BLaER1 (cell line): ENCODE data around the gene MLIP.

Experiments
- H3K27ac ChIP-seq: shearing (Covaris generic); formaldehyde crosslinking; 2 replicates; pipeline ENCODE4 v1.8.1; 2022
- H3K27me3 ChIP-seq: shearing (Covaris generic); formaldehyde crosslinking; 2 replicates; pipeline ENCODE4 v1.8.1; 2022
- H3K36me3 ChIP-seq: shearing (Covaris generic); formaldehyde crosslinking; 2 replicates; pipeline ENCODE4 v1.8.1; 2022
- H3K4me1 ChIP-seq: shearing (Covaris generic); formaldehyde crosslinking; 2 replicates; pipeline ENCODE4 v1.8.1; 2022
- H3K4me2 ChIP-seq: shearing (Covaris generic); formaldehyde crosslinking; 2 replicates; pipeline ENCODE4 v1.8.1; 2022
- H3K4me3 ChIP-seq: shearing (Covaris generic); formaldehyde crosslinking; 2 replicates; pipeline ENCODE4 v1.8.1; 2022
- H3K9ac ChIP-seq: shearing (Covaris generic); formaldehyde crosslinking; 2 replicates; pipeline ENCODE4 v1.8.1; 2022
- H3K9me3 ChIP-seq: shearing (Covaris generic); formaldehyde crosslinking; 2 replicates; pipeline ENCODE4 v1.8.1; 2022
- H4K20me1 ChIP-seq: shearing (Covaris generic); formaldehyde crosslinking; 2 replicates; pipeline ENCODE4 v1.8.1; 2022
- Cebpa-rat ChIP-seq: shearing (Covaris generic); IDR thresholded peaks from 2 replicates; pipeline ENCODE4 v1.8.1; 2022

Gene MLIP

DNA sequence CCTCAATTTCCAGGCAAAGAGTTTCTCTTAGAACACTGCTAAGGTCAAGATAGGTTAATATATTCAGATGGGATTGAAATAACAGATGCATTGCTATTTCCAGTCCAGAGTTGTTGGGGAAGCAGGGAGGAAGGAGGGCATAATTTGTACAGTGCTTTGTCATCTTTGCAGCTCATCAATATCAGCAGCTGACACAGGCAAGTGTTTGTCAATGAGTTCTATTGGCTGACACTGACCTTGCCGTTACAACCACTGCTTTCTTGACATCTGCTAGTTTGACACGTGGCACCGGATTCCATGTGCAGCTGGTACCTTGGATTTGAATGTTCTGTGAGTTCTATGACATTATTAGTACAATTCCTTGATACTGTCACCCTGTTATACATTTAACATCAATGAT lies 28.0 kb upstream of the MLIP start:
- H4K20me1 ChIP-seq = no peaks in the 10 kb centered on the region
- no peak overlapping the region for H3K27ac ChIP-seq
- no peaks in the 10 kb centered on the region for H3K36me3 ChIP-seq
- no peak overlapping the region for H3K9ac ChIP-seq
- no peak overlapping the region for H3K4me3 ChIP-seq
- H3K9me3 ChIP-seq = no peaks in the 10 kb centered on the region
- H3K4me1 ChIP-seq = no peaks in the 10 kb centered on the region
- TF ChIP-seq Cebpa-rat = no peak
- H3K27me3 ChIP-seq = no peaks in the 10 kb centered on the region
- no peak overlapping the region for H3K4me2 ChIP-seq

GRCh38 chr6:54084231-54084630 lies 27.0 kb upstream of the MLIP start:
- H3K4me3 ChIP-seq = no peak overlapping the region
- no peaks in the 10 kb centered on the region for H3K9me3 ChIP-seq
- no peaks in the 10 kb centered on the region for H3K4me1 ChIP-seq
- TF ChIP-seq Cebpa-rat = no peak
- no peak overlapping the region for H3K4me2 ChIP-seq
- H3K27ac ChIP-seq = no peak overlapping the region
- no peaks in the 10 kb centered on the region for H3K36me3 ChIP-seq
- no peaks in the 10 kb centered on the region for H4K20me1 ChIP-seq
- H3K9ac ChIP-seq = no peak overlapping the region
- H3K27me3 ChIP-seq = no peaks in the 10 kb centered on the region

DNA sequence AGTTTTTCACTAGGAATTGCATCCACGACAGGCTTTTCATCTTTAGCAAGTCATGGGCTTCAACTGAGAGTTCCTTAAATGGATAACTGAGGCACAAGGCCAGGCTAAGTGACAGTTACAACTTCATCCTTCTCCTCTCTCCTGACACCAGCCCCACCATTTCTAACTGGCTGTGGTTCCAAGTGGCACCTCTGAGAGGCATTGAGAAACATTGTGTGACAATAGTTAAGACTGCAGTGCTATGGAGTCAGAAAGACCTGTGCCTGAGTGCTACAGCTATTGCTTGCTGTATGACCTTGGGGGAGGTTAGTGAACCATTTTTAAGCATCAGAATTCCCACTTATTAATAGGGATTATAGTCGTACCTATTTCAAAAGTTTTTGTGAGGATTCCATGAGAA lies 26.2 kb upstream of the MLIP start:
- Histone ChIP-seq H3K4me3 (no peak overlapping the region), H3K4me2 (no peak overlapping the region), H3K27me3 (no peaks in the 10 kb centered on the region), H3K9me3 (no peaks in the 10 kb centered on the region), H3K4me1 (no peaks in the 10 kb centered on the region), H3K9ac (no peak overlapping the region), H4K20me1 (no peaks in the 10 kb centered on the region), H3K27ac (no peak overlapping the region), H3K36me3 (no peaks in the 10 kb centered on the region)
- no peak for TF ChIP-seq Cebpa-rat

DNA sequence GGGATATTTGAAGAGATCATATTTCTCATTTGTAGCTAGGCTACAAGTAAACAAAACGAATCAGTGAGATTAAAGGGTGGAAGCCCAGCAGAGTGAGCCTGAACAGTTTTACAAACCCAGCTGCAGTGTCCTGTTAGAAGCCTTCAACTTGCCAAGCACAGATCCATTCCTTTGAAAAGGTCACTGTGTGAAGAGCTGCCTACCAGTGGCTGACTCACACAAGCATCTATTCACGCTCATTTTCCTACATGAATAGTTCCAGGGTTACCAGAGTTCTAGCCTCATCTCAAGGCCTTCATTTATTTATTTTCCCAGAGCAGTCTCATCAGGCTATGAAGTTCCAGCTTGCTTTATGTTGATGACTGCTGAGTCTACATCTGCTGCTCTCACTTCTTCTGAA lies 25.7 kb upstream of the MLIP start:
- Histone ChIP-seq H3K4me2 (no peak overlapping the region), H3K4me1 (no peaks in the 10 kb centered on the region), H3K36me3 (no peaks in the 10 kb centered on the region), H3K27ac (no peak overlapping the region), H3K4me3 (no peak overlapping the region), H4K20me1 (no peaks in the 10 kb centered on the region), H3K9me3 (no peaks in the 10 kb centered on the region), H3K9ac (no peak overlapping the region), H3K27me3 (no peaks in the 10 kb centered on the region)
- TF ChIP-seq Cebpa-rat = no peak

GRCh38 chr6:54086439-54086838 lies 24.8 kb upstream of the MLIP start:
- Histone ChIP-seq H3K4me2 (no peak overlapping the region), H3K27me3 (no peaks in the 10 kb centered on the region), H3K36me3 (no peaks in the 10 kb centered on the region), H3K9me3 (no peaks in the 10 kb centered on the region), H3K27ac (no peak overlapping the region), H3K4me3 (no peak overlapping the region), H3K9ac (no peak overlapping the region), H4K20me1 (no peaks in the 10 kb centered on the region), H3K4me1 (no peaks in the 10 kb centered on the region)
- TF ChIP-seq Cebpa-rat = no peak

- H3K9me3 ChIP-seq = no peaks in the 10 kb centered on the region
- H3K9ac ChIP-seq = no peak overlapping the region
- H3K4me3 ChIP-seq = no peak overlapping the region
- H3K4me1 ChIP-seq = no peaks in the 10 kb centered on the region
- no peak overlapping the region for H3K4me2 ChIP-seq
- no peaks in the 10 kb centered on the region for H4K20me1 ChIP-seq
- no peak overlapping the region for H3K27ac ChIP-seq
- no peaks in the 10 kb centered on the region for H3K27me3 ChIP-seq
- no peak for TF ChIP-seq Cebpa-rat
- no peaks in the 10 kb centered on the region for H3K36me3 ChIP-seq
These were observed 23.5 kb upstream of the MLIP start for GRCh38 chr6:54087721-54088120.

GRCh38 chr6:54093326-54093948 lies 17.8 kb upstream of the MLIP start:
- no peak overlapping the region for H3K4me3 ChIP-seq
- no peak overlapping the region for H3K27ac ChIP-seq
- no peaks in the 10 kb centered on the region for H4K20me1 ChIP-seq
- no peaks in the 10 kb centered on the region for H3K9me3 ChIP-seq
- no peak for TF ChIP-seq Cebpa-rat
- H3K27me3 ChIP-seq = no peaks in the 10 kb centered on the region
- H3K9ac ChIP-seq = no peak overlapping the region
- no peaks in the 10 kb centered on the region for H3K4me1 ChIP-seq
- no peaks in the 10 kb centered on the region for H3K36me3 ChIP-seq
- H3K4me2 ChIP-seq = no peak overlapping the region

- no peaks in the 10 kb centered on the region for H3K4me1 ChIP-seq
- no peaks in the 10 kb centered on the region for H4K20me1 ChIP-seq
- no peaks in the 10 kb centered on the region for H3K9me3 ChIP-seq
- no peak overlapping the region for H3K4me2 ChIP-seq
- no peak for TF ChIP-seq Cebpa-rat
- H3K27me3 ChIP-seq = no peaks in the 10 kb centered on the region
- H3K9ac ChIP-seq = no peak overlapping the region
- no peaks in the 10 kb centered on the region for H3K36me3 ChIP-seq
- no peak overlapping the region for H3K4me3 ChIP-seq
- no peak overlapping the region for H3K27ac ChIP-seq
These were observed 16.9 kb upstream of the MLIP start for GRCh38 chr6:54094293-54094692.

GRCh38 chr6:54094786-54095185 lies 16.5 kb upstream of the MLIP start:
- no peak overlapping the region for H3K27ac ChIP-seq
- H3K9me3 ChIP-seq = no peaks in the 10 kb centered on the region

GRCh38 chr6:54095723-54096122 lies 15.5 kb upstream of the MLIP start:
- no peaks in the 10 kb centered on the region for H3K27me3 ChIP-seq
- H3K4me3 ChIP-seq = no peak overlapping the region
- H4K20me1 ChIP-seq = no peaks in the 10 kb centered on the region
- H3K9me3 ChIP-seq = no peaks in the 10 kb centered on the region
- H3K4me2 ChIP-seq = no peak overlapping the region
- no peaks in the 10 kb centered on the region for H3K36me3 ChIP-seq
- TF ChIP-seq Cebpa-rat = no peak
- no peak overlapping the region for H3K9ac ChIP-seq
- H3K4me1 ChIP-seq = no peaks in the 10 kb centered on the region
- H3K27ac ChIP-seq = no peak overlapping the region

More at GRCh38 chr6:54094786-54095185, 16.5 kb upstream of the MLIP start:
- H3K4me1 ChIP-seq = no peaks in the 10 kb centered on the region
- H4K20me1 ChIP-seq = no peaks in the 10 kb centered on the region
- no peak overlapping the region for H3K9ac ChIP-seq
- H3K36me3 ChIP-seq = no peaks in the 10 kb centered on the region
- no peak for TF ChIP-seq Cebpa-rat
- H3K4me3 ChIP-seq = no peak overlapping the region
- no peak overlapping the region for H3K4me2 ChIP-seq
- H3K27me3 ChIP-seq = no peaks in the 10 kb centered on the region

GRCh38 chr6:54096811-54097210 lies 14.4 kb upstream of the MLIP start:
- Histone ChIP-seq H3K27me3 (no peaks in the 10 kb centered on the region), H3K36me3 (no peaks in the 10 kb centered on the region), H3K9ac (no peak overlapping the region), H3K4me2 (no peak overlapping the region), H3K9me3 (no peaks in the 10 kb centered on the region), H4K20me1 (no peaks in the 10 kb centered on the region), H3K4me3 (no peak overlapping the region), H3K27ac (no peak overlapping the region), H3K4me1 (no peaks in the 10 kb centered on the region)
- TF ChIP-seq Cebpa-rat = no peak
